VCaP (cell line): Measurements from ENCODE around the gene TAF13.
"Not testable (repeated sequence)": the region's sequence is repeated elsewhere in the genome, so short reads cannot be mapped to it uniquely, and the experiment has no call there.

Experiments
- H3K27ac ChIP-seq: fragments of 450-650 bp; 2 replicates; pipeline ENCODE4 v1.5.1; 2017
- TF ChIP-seq, protein P1 (sequence below): fragments of 450-650 bp; conservative IDR thresholded peaks from 2 replicates; pipeline ENCODE4 v1.5.1; 2017; ENCODE audit warnings: mild to moderate bottlenecking, moderate library complexity

TAF13 gene

GRCh38 chr1:109041621-109042468 is 34.0 kb downstream of the TAF13 start, which contains the start of gene WDR47:
TSS of gene WDR47 (minus strand) at chr1:109042102. CDS start at chr1:109023512, 18,590 bp downstream.
- TF ChIP-seq, protein P1, sequence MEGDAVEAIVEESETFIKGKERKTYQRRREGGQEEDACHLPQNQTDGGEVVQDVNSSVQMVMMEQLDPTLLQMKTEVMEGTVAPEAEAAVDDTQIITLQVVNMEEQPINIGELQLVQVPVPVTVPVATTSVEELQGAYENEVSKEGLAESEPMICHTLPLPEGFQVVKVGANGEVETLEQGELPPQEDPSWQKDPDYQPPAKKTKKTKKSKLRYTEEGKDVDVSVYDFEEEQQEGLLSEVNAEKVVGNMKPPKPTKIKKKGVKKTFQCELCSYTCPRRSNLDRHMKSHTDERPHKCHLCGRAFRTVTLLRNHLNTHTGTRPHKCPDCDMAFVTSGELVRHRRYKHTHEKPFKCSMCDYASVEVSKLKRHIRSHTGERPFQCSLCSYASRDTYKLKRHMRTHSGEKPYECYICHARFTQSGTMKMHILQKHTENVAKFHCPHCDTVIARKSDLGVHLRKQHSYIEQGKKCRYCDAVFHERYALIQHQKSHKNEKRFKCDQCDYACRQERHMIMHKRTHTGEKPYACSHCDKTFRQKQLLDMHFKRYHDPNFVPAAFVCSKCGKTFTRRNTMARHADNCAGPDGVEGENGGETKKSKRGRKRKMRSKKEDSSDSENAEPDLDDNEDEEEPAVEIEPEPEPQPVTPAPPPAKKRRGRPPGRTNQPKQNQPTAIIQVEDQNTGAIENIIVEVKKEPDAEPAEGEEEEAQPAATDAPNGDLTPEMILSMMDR, result no peak
- H3K27ac ChIP-seq, result peak within 1 kb of the TSS; percentile 73

DNA sequence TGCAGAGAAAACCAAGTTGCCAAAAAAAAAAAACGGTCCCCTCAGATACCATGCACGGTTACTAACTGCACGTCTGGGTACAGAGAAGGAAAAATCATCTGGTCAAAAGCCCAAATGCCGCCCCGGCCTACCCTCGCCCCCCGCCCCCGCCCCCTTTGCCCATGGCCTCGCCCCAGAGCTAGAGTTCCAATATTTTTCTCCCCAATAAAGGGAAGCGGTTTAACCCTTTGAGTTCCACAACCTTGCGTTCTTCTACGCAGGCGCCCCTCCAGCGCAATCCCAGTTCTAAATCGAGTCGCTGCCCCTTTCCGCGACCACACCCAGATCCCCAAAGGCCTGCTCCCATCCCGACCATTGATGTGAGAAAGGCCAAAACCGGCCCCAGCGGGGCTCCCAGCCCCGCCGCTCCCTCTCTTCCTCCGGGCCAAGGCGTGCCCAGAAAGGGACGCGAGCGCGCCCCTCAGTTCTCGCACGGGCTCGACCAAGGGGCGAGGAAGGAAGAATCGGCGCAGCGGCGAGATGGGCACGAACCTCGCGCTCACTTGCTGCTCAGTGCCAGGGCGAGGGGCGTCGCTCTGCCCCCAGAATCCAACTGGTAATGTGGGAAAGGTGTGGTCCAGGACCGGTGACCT is 34.7 kb downstream of the TAF13 start:
- H3K27ac ChIP-seq, result peak overlapping the region; percentile 73
- TF ChIP-seq, protein P1, result no peak

- H3K27ac ChIP-seq, result peak overlapping the region; percentile 73
- TF ChIP-seq, protein P1, result no peak
These were observed 35.2 kb downstream of the TAF13 start for GRCh38 chr1:109040627-109040988.

DNA sequence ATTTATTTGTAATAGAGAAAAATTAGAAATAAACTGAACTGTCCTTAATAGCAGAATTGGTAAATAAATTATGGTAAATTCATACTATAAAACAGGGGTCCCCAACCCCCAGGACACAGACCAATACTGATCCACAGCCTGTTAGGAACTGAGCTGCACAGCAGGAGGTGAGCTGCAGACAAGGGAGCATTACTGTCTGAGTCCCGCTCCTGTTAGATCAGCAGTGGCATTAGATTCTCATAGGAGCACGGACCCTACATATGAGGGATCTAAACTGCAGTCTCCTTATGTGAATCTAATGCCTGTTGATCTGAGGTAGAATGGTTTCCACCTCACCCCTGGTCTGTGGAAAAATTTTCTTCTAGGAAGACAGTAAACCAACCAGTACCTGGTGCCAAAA is 41.4 kb downstream of the TAF13 start:
- H3K27ac ChIP-seq, result no peak overlapping the region
- TF ChIP-seq, protein P1, result no peak

DNA sequence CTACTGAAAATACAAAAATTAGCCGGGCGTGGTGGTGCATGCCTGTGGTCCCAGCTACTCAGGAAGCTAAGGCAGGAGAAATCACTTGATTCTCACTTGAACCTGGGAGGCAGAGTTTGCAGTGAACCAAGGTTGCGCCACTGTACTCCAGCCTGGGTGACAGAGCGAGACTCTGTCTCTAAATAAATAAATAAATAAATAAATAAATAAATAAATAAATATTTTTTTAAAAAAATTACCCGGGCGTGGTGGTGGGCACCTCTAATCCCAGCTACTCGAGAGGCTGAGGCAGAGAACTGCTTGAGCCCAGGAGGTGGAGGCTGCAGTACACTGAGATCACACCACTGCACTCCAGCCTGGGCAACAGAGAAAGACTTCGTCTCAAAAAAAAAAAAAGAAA is 46.3 kb downstream of the TAF13 start:
- H3K27ac ChIP-seq, result not testable (repeated sequence)

GRCh38 chr1:109027841-109028240 is 48.0 kb downstream of the TAF13 start:
- TF ChIP-seq, protein P1, result peak; percentile 44
- no peak overlapping the region for H3K27ac ChIP-seq

DNA sequence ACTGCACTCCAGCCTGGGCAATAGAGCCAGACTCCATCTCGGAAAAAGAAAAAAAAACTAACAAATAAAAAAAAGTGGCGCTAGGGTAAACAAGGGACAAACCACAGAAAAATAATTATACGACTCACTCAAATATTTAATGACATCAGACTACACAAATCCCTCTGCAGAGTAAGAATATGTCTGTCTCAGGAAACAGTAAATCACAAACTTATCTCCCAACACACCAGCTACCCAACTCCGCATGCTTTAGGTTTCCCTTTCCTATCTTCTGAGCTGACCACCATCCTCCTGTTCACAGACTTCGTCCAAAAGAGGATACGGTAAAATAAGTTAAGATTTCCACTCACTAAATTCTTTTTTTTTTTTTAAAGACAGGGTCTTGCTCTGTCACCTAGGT is 50.1 kb downstream of the TAF13 start:
- TF ChIP-seq, protein P1, result no peak
- H3K27ac ChIP-seq, result no peak overlapping the region

DNA sequence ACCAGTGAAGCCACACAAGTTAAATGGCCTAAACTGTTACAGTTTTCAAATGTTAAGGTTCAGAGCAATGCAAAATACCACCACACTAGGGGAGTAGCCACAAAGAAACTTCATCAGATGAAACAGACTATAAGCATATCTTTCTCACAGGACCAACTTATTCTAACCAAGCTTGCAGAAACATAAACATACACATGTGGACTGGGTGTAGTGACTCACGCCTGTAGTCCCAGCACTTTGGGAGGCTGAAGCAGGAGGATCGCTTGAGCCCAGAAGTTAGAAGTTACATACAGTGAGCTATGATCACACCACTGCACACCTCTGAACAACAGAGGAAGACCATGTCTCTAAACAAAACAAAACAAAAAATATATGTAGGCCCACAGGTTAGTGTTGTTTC is 51.2 kb downstream of the TAF13 start:
- TF ChIP-seq, protein P1, result no peak

More for the DNA sequence above, 51.2 kb downstream of the TAF13 start:
- no peak overlapping the region for H3K27ac ChIP-seq
